ENCODE data around the gene SERPINB6. TPM values are rescaled to one million over a fixed set of nuclear protein-coding genes. Genes with fewer than 3 reads are reported as not detected.
A peak's percentile ranks its signal among the peaks of the same experiment; 100 is the strongest.
"Not testable (repeated sequence)": the region's sequence is repeated elsewhere in the genome, so short reads cannot be mapped to it uniquely, and the experiment has no call there.

Gene SERPINB6
- polyA plus RNA-seq, 2 donors = 86.1 to 95.7 TPM

- no peak overlapping the region for H3K4me3 ChIP-seq (ENCODE audit: low read depth in 1 of 2, low read length in 2 of 2)
- no peak overlapping the region for H3K27ac ChIP-seq (ENCODE audit: low read depth in 2 of 2, low read length in 1 of 2)
- H3K4me1 ChIP-seq (ENCODE audit: control insufficient read depth in 2 of 2, insufficient read depth in 2 of 2, low read length in 1 of 2) = no peaks in the 10 kb centered on the region
- no peaks in the 10 kb centered on the region for H3K9me3 ChIP-seq (ENCODE audit: control insufficient read depth in 2 of 2, insufficient read depth in 1 of 2, low read depth in 1 of 2, low read length in 1 of 2)
- WGBS, 2 donors = 89 to 90% methylated on average over 4 of the region's 4 CpGs
- H3K36me3 ChIP-seq (ENCODE audit: control insufficient read depth in 2 of 2, insufficient read depth in 2 of 2, low read length in 1 of 2) = no peaks in the 10 kb centered on the region
- H3K27me3 ChIP-seq (ENCODE audit: control insufficient read depth in 1 of 2, insufficient read depth in 2 of 2, low read length in 2 of 2) = no peaks in the 10 kb centered on the region
Observed at GRCh38 chr6:2909718-2910117, 61.6 kb downstream of the SERPINB6 start.

DNA sequence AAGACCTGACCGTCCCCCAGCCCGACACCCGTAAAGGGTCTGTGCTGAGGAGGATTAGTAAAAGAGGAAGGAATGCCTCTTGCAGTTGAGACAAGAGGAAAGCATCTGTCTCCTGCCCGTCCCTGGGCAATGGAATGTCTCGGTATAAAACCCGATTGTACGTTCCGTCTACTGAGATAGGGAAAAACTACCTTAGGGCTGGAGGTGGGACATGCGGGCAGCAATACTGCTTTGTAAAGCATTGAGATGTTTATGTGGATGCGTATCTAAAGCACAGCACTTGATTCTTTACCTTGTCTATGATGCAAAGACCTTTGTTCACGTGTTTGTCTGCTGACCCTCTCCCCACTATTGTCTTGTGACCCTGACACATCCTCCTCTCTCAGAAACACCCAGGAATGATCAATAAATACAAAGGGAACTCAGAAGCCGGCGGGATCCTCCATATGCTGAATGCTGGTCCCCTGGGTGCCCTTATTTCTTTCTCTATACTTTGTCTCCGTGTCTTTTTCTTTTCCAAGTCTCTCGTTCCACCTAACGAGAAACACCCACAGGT lies 62.2 kb downstream of the SERPINB6 start:
- not testable (repeated sequence) for H3K27ac ChIP-seq (ENCODE audit: low read depth in 2 of 2, low read length in 1 of 2); H3K36me3 ChIP-seq (ENCODE audit: control insufficient read depth in 2 of 2, insufficient read depth in 2 of 2, low read length in 1 of 2); H3K4me3 ChIP-seq (ENCODE audit: low read depth in 1 of 2, low read length in 2 of 2); H3K4me1 ChIP-seq (ENCODE audit: control insufficient read depth in 2 of 2, insufficient read depth in 2 of 2, low read length in 1 of 2); H3K9me3 ChIP-seq (ENCODE audit: control insufficient read depth in 2 of 2, insufficient read depth in 1 of 2, low read depth in 1 of 2, low read length in 1 of 2); H3K27me3 ChIP-seq (ENCODE audit: control insufficient read depth in 1 of 2, insufficient read depth in 2 of 2, low read length in 2 of 2)
- WGBS, 2 donors = 85% methylated on average over 16 of the region's 16 CpGs

DNA sequence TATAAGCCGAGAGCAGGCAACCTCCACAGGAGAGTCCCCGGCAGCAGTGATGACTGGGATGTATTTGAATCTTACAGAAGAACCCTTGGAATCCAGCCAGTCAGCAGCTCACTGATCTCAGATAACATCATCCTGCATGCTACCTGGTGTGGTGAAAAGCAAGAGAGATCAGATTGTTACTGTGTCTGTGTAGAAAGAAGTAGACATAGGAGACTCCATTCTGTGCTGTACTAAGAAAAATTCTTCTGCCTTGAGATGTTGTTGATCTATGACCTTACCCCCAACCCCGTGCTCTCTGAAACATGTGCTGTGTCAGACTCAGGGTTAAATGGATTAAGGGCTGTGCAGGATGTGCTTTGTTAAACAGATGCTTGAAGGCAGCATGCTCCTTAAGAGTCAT lies 62.9 kb downstream of the SERPINB6 start:
- not testable (repeated sequence) for H3K4me3 ChIP-seq (ENCODE audit: low read depth in 1 of 2, low read length in 2 of 2); H3K4me1 ChIP-seq (ENCODE audit: control insufficient read depth in 2 of 2, insufficient read depth in 2 of 2, low read length in 1 of 2); H3K9me3 ChIP-seq (ENCODE audit: control insufficient read depth in 2 of 2, insufficient read depth in 1 of 2, low read depth in 1 of 2, low read length in 1 of 2); H3K36me3 ChIP-seq (ENCODE audit: control insufficient read depth in 2 of 2, insufficient read depth in 2 of 2, low read length in 1 of 2); H3K27ac ChIP-seq (ENCODE audit: low read depth in 2 of 2, low read length in 1 of 2); H3K27me3 ChIP-seq (ENCODE audit: control insufficient read depth in 1 of 2, insufficient read depth in 2 of 2, low read length in 2 of 2)
- WGBS, 2 donors = 78 to 79% methylated on average over 3 of the region's 3 CpGs

DNA sequence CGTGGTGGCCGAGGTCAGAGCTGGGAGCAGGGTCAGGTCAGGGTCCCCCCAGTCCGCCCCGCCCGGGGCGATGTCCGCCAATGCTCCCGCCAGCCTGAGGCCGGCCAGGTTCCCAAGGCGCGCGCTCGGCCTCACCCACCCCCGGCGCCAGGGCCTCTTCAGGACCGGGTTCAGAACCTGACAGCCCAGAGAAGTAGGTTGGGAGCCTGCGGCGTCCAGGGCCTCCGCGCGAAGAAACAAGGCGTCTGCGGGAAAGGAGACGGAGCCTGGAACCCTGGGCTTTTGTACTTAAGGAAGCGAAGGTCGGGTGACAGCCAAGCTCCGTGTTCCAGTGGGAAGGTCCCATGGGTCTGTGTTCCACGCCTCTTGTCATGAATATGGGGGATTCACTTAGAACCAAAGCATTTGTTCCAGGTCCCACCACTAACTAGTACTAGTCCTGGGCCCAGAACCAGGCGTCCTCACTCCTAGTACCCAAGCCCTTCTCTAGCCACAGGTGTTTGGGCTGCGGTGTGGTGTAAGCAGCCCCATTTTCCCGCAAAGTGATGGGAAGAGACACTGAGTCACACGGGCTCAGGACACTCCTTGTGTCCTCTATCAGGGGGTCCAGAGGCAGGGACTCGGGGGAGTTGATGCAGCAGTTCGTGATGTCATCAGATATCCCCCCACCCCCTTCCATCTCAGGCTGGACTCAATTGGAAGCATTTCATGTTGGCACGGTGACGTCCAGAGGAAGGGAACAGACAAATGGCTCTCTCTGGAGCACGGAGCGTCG lies 67.8 kb downstream of the SERPINB6 start:
- H3K27ac ChIP-seq (ENCODE audit: low read depth in 2 of 2, low read length in 1 of 2) = peak overlapping the region; percentile 80 to 89
- H3K9me3 ChIP-seq (ENCODE audit: control insufficient read depth in 2 of 2, insufficient read depth in 1 of 2, low read depth in 1 of 2, low read length in 1 of 2); H3K27me3 ChIP-seq (ENCODE audit: control insufficient read depth in 1 of 2, insufficient read depth in 2 of 2, low read length in 2 of 2); H3K4me1 ChIP-seq (ENCODE audit: control insufficient read depth in 2 of 2, insufficient read depth in 2 of 2, low read length in 1 of 2); H3K36me3 ChIP-seq (ENCODE audit: control insufficient read depth in 2 of 2, insufficient read depth in 2 of 2, low read length in 1 of 2): not testable (repeated sequence)
- H3K4me3 ChIP-seq (ENCODE audit: low read depth in 1 of 2, low read length in 2 of 2) = peak overlapping the region; percentile 85 to 88
- WGBS, 2 donors = 36 to 40% methylated on average over 19 to 34 of the region's 39 CpGs

DNA sequence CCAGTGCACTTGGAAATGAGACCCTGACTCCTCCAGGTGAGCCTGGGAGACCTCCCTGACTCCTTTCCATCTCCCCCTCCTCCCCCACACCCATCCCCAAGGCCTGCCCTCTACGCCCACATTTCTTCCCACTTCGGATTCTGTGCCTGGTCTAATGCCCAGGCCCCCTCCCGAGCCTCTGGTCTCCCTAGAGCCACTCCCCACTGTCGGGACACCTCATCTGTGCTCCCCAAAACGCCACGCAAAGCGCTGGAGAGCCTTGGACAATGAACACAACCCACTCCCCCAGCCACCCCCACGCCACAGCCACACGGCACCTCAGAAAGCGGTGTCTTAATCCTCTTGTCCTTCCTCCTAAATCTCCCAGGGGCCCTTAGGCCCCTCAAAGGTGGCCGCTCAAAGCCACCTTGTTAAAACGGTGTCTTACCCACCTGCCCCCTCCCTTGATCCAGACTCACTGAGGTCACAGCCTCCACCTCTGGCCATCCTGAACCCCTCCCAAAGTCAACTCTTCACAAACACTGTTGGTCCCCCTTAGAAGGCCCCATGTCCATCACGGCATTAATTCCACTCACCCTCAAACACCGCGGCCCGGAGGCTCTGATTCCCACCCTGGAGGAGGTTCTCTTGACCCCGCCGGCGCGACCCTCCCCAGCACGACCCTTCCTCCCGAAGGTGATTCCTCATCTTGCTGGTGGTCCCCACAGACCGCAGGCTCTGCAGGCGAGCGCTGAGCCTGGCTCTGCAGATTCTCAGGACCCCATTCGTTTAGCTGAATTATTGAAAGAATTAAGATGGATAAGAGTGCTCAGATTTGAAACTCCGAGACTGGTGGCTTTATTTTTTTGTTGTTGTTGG lies 69.5 kb downstream of the SERPINB6 start:
- not testable (repeated sequence) for H3K27me3 ChIP-seq (ENCODE audit: control insufficient read depth in 1 of 2, insufficient read depth in 2 of 2, low read length in 2 of 2); H3K9me3 ChIP-seq (ENCODE audit: control insufficient read depth in 2 of 2, insufficient read depth in 1 of 2, low read depth in 1 of 2, low read length in 1 of 2); H3K4me1 ChIP-seq (ENCODE audit: control insufficient read depth in 2 of 2, insufficient read depth in 2 of 2, low read length in 1 of 2); H3K36me3 ChIP-seq (ENCODE audit: control insufficient read depth in 2 of 2, insufficient read depth in 2 of 2, low read length in 1 of 2)
- 71% methylated on average over 27 of the region's 27 CpGs for WGBS, 2 donors
- Histone ChIP-seq H3K4me3 (ENCODE audit: low read depth in 1 of 2, low read length in 2 of 2) (peak overlapping the region; percentile 85 to 88), H3K27ac (ENCODE audit: low read depth in 2 of 2, low read length in 1 of 2) (peak overlapping the region; percentile 1 to 80)

DNA sequence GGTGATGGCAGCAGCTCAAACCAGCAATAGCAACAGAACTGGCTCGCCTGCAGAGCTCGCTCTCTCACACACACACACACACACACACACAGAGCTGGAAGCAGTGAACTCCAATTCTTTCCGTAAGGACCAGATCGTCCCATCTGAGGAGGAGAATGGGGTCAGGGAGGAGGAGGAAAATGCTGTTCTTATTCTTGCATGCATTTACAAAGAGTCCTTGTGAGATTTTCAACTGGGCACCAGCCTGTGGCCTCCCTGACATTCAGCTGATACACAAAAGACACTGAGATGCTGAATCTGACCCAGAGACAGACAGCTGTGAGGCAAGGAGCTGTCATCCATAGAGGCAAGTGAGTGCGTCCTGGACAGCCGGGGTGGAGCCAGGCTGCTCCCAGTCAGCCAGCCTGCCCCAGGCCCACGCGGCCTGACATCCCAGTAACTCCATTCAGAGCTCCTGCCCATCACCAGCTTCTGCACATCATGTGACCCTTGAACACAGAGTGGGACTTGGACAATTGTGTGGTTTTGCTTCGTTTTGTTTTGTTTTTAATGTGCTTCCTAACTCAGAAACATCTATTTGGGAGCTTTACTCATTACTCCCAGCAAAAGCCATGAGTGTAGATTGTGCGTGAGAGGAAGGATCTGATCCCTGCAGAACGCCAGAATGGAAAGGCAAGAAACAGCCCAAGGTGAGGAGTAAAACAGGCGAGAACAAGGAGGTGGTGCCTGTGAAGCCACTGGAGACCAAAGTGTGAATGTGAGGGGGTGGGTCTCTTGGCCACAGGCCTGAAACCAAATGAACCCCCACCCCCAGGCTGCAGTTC lies 70.3 kb downstream of the SERPINB6 start:
- no peaks in the 10 kb centered on the region for H3K9me3 ChIP-seq (ENCODE audit: control insufficient read depth in 2 of 2, insufficient read depth in 1 of 2, low read depth in 1 of 2, low read length in 1 of 2)
- WGBS, 2 donors = 63 to 76% methylated on average over 12 of the region's 12 CpGs
- peak overlapping the region in 1 of 2 donors; percentile 23 for H3K4me3 ChIP-seq (ENCODE audit: low read depth in 1 of 2, low read length in 2 of 2)
- peak overlapping the region in 1 of 2 donors; percentile 1 for H3K27ac ChIP-seq (ENCODE audit: low read depth in 2 of 2, low read length in 1 of 2)
- H3K27me3 ChIP-seq (ENCODE audit: control insufficient read depth in 1 of 2, insufficient read depth in 2 of 2, low read length in 2 of 2) = no peaks in the 10 kb centered on the region
- H3K4me1 ChIP-seq (ENCODE audit: control insufficient read depth in 2 of 2, insufficient read depth in 2 of 2, low read length in 1 of 2) = peaks cover 0 to 8% of the 10 kb centered on the region in 2 donors
- H3K36me3 ChIP-seq (ENCODE audit: control insufficient read depth in 2 of 2, insufficient read depth in 2 of 2, low read length in 1 of 2) = no peaks in the 10 kb centered on the region

- Histone ChIP-seq H3K9me3 (ENCODE audit: control insufficient read depth in 2 of 2, insufficient read depth in 1 of 2, low read depth in 1 of 2, low read length in 1 of 2) (no peaks in the 10 kb centered on the region), H3K4me1 (ENCODE audit: control insufficient read depth in 2 of 2, insufficient read depth in 2 of 2, low read length in 1 of 2) (peaks cover 0 to 8% of the 10 kb centered on the region in 2 donors), H3K36me3 (ENCODE audit: control insufficient read depth in 2 of 2, insufficient read depth in 2 of 2, low read length in 1 of 2) (peaks cover 0 to under 1% of the 10 kb centered on the region in 2 donors), H3K4me3 (ENCODE audit: low read depth in 1 of 2, low read length in 2 of 2) (no peak overlapping the region), H3K27ac (ENCODE audit: low read depth in 2 of 2, low read length in 1 of 2) (no peak overlapping the region), H3K27me3 (ENCODE audit: control insufficient read depth in 1 of 2, insufficient read depth in 2 of 2, low read length in 2 of 2) (no peaks in the 10 kb centered on the region)
- WGBS, 2 donors = 76% methylated on average over 15 of the region's 15 CpGs
Observed at GRCh38 chr6:2900221-2900807, 71.1 kb downstream of the SERPINB6 start.

- H3K4me3 ChIP-seq (ENCODE audit: low read depth in 1 of 2, low read length in 2 of 2) = no peak overlapping the region
- H3K27ac ChIP-seq (ENCODE audit: low read depth in 2 of 2, low read length in 1 of 2) = no peak overlapping the region
- H3K27me3 ChIP-seq (ENCODE audit: control insufficient read depth in 1 of 2, insufficient read depth in 2 of 2, low read length in 2 of 2) = no peaks in the 10 kb centered on the region
- peaks cover 0 to 2% of the 10 kb centered on the region in 2 donors for H3K36me3 ChIP-seq (ENCODE audit: control insufficient read depth in 2 of 2, insufficient read depth in 2 of 2, low read length in 1 of 2)
- H3K4me1 ChIP-seq (ENCODE audit: control insufficient read depth in 2 of 2, insufficient read depth in 2 of 2, low read length in 1 of 2) = peaks cover 0 to 8% of the 10 kb centered on the region in 2 donors
- 79 to 84% methylated on average over 6 of the region's 6 CpGs for WGBS, 2 donors
- H3K9me3 ChIP-seq (ENCODE audit: control insufficient read depth in 2 of 2, insufficient read depth in 1 of 2, low read depth in 1 of 2, low read length in 1 of 2) = no peaks in the 10 kb centered on the region
Observed at GRCh38 chr6:2899596-2899995, 71.8 kb downstream of the SERPINB6 start.

Measured in esophagus (tissue), 2 donors.